ENCODE results near the gene AJAP1. TPM values are rescaled to one million over a fixed set of nuclear protein-coding genes. Genes with fewer than 3 reads are reported as not detected.

The AJAP1 gene
- total RNA-seq, 1 experiment from 2014 or later = not detected

DNA sequence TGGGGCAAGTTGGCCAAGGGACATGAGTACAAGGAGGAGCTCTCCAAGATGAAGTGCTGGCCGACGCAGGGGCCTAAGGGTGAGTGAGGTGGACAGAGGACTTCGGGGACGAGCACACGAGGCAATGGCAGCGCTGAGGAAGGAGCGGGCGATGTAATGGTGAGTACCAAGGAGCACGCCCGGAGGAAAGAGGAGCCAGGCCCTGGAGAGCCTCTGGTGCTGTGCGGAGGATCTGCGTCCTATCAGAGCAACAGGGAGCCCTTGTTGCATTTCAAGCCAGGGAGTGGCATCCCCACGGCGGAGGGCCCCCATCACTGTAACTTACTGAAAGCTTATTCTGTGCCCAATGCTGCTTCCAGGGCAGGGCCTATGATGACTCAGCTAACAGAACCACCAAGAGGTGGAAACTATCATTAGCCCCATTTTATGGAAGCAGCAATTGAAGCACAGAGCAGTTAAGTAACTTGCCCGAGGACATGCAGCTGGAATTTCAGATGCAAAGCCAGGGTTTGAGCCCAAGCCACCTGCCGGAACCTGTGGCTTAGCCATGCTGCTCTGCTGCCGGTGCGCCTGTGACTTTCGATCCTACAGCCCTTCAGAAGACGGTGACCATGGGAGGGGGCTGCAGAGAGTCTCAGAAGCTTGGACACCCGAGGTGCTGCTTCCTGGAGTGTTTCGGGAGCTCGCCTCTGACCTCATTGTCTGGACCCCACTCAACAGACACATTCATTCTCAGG is 17.6 kb upstream of the AJAP1 start:
- H3K4me1 ChIP-seq (ENCODE audit: control insufficient read depth, insufficient read depth, low read length) = no peaks in the 10 kb centered on the region
- ChIA-PET CTCF (no interaction called here), POLR2A (no interaction called here)
- intact Hi-C loops (cut with micrococcal nuclease; ENCODE audit: unreplicated experiment) = no loop called here
- H3K4me3 ChIP-seq (ENCODE audit: low read depth in 2 of 2, low read length in 2 of 2) = no peak overlapping the region
- ATAC-seq (no peak), DNase-seq (ENCODE audit: low read depth, low spot score) (no peak)
- no peaks in the 10 kb centered on the region for H3K27me3 ChIP-seq (ENCODE audit: control insufficient read depth, insufficient read depth, low read length)
- TF ChIP-seq, protein P1, sequence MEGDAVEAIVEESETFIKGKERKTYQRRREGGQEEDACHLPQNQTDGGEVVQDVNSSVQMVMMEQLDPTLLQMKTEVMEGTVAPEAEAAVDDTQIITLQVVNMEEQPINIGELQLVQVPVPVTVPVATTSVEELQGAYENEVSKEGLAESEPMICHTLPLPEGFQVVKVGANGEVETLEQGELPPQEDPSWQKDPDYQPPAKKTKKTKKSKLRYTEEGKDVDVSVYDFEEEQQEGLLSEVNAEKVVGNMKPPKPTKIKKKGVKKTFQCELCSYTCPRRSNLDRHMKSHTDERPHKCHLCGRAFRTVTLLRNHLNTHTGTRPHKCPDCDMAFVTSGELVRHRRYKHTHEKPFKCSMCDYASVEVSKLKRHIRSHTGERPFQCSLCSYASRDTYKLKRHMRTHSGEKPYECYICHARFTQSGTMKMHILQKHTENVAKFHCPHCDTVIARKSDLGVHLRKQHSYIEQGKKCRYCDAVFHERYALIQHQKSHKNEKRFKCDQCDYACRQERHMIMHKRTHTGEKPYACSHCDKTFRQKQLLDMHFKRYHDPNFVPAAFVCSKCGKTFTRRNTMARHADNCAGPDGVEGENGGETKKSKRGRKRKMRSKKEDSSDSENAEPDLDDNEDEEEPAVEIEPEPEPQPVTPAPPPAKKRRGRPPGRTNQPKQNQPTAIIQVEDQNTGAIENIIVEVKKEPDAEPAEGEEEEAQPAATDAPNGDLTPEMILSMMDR (IDR thresholded peaks at IDR 0.05) = no peak
- TF ChIP-seq, protein P2, sequence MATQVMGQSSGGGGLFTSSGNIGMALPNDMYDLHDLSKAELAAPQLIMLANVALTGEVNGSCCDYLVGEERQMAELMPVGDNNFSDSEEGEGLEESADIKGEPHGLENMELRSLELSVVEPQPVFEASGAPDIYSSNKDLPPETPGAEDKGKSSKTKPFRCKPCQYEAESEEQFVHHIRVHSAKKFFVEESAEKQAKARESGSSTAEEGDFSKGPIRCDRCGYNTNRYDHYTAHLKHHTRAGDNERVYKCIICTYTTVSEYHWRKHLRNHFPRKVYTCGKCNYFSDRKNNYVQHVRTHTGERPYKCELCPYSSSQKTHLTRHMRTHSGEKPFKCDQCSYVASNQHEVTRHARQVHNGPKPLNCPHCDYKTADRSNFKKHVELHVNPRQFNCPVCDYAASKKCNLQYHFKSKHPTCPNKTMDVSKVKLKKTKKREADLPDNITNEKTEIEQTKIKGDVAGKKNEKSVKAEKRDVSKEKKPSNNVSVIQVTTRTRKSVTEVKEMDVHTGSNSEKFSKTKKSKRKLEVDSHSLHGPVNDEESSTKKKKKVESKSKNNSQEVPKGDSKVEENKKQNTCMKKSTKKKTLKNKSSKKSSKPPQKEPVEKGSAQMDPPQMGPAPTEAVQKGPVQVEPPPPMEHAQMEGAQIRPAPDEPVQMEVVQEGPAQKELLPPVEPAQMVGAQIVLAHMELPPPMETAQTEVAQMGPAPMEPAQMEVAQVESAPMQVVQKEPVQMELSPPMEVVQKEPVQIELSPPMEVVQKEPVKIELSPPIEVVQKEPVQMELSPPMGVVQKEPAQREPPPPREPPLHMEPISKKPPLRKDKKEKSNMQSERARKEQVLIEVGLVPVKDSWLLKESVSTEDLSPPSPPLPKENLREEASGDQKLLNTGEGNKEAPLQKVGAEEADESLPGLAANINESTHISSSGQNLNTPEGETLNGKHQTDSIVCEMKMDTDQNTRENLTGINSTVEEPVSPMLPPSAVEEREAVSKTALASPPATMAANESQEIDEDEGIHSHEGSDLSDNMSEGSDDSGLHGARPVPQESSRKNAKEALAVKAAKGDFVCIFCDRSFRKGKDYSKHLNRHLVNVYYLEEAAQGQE (IDR thresholded peaks at IDR 0.05; ENCODE audit: insufficient read depth in 1 of 2, low read depth in 2 of 2, low read length in 1 of 2) = no peak
- TF ChIP-seq TCF7L2 (IDR thresholded peaks at IDR 0.05; ENCODE audit: low read depth, low read length) (no peak), POLR2AphosphoS5 (IDR thresholded peaks at IDR 0.05; ENCODE audit: low read depth, low read length) (no peak), SIN3A (IDR thresholded peaks at IDR 0.05; ENCODE audit: borderline replicate concordance, insufficient read depth, low read depth, low read length) (no peak)
- H3K27ac ChIP-seq (ENCODE audit: low read length) = no peak overlapping the region
- H3K9me3 ChIP-seq (ENCODE audit: control insufficient read depth, insufficient read depth, low read depth, low read length) = no peaks in the 10 kb centered on the region
- H3K36me3 ChIP-seq (ENCODE audit: control insufficient read depth, insufficient read depth, low read length) = no peaks in the 10 kb centered on the region
- BruUV-seq (replicated peaks) = no TSS peak
- in situ Hi-C loops (cut with HindIII; ENCODE audit: low pct_unique_long_range_greater_than_20kb, low sequenced_read_pairs) = no loop called here

DNA sequence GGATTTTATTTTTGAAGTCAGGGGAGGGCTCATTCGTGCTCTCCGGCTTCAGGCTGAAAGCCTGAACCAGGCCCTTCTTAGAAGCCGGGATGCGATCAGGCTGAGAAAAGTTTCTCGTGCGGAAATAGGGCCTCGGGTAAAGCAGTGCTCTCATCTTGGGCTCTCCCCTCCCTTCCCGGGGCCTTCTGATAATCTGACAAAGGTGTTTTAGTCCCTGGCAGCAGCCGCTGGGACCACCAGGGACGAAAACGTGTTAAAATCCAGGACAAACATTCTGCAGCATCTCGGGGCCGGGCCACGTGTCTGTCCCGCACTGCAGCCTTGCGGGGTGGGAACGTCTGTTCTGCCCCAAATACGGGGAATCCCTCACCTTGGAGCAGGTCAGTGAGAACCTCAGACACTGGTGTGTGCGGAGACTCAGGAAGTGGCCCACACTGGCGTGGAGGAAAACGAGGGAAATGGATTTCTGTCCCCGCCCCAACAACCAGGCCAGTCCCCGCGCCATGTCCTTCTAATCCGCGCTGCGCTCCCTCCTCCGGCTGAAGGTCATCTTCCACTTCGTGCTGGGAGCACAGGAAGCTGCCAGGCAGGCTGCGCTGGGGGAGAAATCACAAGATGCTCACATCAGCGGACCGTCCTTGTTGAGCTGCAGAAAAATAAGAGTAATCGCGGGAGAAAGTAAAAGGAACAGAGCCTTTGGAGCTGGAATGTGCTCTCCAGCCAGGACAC is 16.6 kb upstream of the AJAP1 start:
- ATAC-seq = no peak
- intact Hi-C loops (cut with micrococcal nuclease; ENCODE audit: unreplicated experiment) = no loop called here
- no peak overlapping the region for H3K27ac ChIP-seq (ENCODE audit: low read length)
- H3K9me3 ChIP-seq (ENCODE audit: control insufficient read depth, insufficient read depth, low read depth, low read length) = no peaks in the 10 kb centered on the region
- in situ Hi-C loops (cut with HindIII; ENCODE audit: low pct_unique_long_range_greater_than_20kb, low sequenced_read_pairs) = no loop called here
- H3K36me3 ChIP-seq (ENCODE audit: control insufficient read depth, insufficient read depth, low read length) = no peaks in the 10 kb centered on the region
- no peaks in the 10 kb centered on the region for H3K27me3 ChIP-seq (ENCODE audit: control insufficient read depth, insufficient read depth, low read length)
- CTCF ChIA-PET = no interaction called here
- no peaks in the 10 kb centered on the region for H3K4me1 ChIP-seq (ENCODE audit: control insufficient read depth, insufficient read depth, low read length)
- no peak overlapping the region for H3K4me3 ChIP-seq (ENCODE audit: low read depth in 2 of 2, low read length in 2 of 2)
- POLR2A ChIA-PET = no interaction called here
- DNase-seq (ENCODE audit: low read depth, low spot score) = no peak
- no peak for TF ChIP-seq SIN3A (IDR thresholded peaks at IDR 0.05; ENCODE audit: borderline replicate concordance, insufficient read depth, low read depth, low read length)
- TF ChIP-seq TCF7L2 (IDR thresholded peaks at IDR 0.05; ENCODE audit: low read depth, low read length) = no peak
- TF ChIP-seq, protein P2 (IDR thresholded peaks at IDR 0.05; ENCODE audit: insufficient read depth in 1 of 2, low read depth in 2 of 2, low read length in 1 of 2) = no peak
- no peak for TF ChIP-seq POLR2AphosphoS5 (IDR thresholded peaks at IDR 0.05; ENCODE audit: low read depth, low read length)
- TF ChIP-seq, protein P1 (IDR thresholded peaks at IDR 0.05) = no peak
- BruUV-seq (replicated peaks) = no TSS peak

All from Panc1 (cell line).